HG02884 (cell line): ENCODE measurements around the gene BICC1.

Source experiments
- ATAC-seq: cut with Tn5 transposase; IDR thresholded peaks from one replicate; pipeline ENCODE4 v1.9.1; 2021; ENCODE audit warnings: mild to moderate bottlenecking, moderate library complexity; ENCODE audit not compliant: unreplicated experiment

BICC1 gene

GRCh38 chr10:58642283-58642682 lies 129.6 kb downstream of the BICC1 start:
- no peak for ATAC-seq

DNA sequence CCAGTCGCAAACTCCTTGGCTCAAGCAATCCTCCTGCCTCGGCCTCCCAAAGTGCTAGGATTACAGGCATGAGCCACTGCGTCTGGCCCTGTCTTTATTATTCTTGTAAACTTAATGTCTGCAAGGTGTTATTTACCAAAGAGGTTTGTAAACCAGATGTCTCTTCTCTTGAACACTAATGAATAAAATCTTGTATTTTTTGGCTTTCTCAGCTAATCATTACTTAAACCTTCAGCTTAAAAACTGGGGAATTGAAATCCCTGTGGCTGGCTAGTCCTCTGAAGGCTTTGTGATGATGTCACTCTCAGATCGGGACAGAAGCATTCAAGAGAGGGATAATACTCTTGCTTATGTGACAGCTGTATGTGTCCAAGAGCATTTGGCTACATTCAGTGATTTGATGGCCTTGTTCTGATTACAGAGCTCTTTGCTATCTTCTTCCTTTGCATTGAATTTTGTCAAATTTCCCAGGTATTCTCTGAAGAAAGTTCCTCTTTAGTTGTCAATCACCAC lies 130.3 kb downstream of the BICC1 start:
- ATAC-seq: no peak

DNA sequence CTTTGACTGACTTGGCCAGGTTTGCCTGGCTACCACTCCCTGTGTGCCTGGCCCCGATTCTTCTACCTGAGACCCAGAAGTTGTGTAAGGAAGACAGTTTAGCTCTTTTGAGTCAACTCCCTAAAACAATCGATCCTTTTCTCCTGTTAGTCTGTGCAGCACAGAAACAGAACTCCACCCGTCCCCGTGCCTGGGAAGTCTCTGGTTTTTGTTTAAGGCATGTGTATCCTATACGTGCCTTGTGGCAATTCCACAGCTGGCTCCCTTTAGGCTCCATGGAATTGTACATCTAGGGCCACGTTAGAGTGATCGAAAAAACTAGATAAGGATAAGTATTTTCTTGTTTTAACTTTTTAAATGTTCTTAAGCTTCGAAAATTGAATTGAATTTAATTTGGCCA lies 131.6 kb downstream of the BICC1 start:
- no peak for ATAC-seq

DNA sequence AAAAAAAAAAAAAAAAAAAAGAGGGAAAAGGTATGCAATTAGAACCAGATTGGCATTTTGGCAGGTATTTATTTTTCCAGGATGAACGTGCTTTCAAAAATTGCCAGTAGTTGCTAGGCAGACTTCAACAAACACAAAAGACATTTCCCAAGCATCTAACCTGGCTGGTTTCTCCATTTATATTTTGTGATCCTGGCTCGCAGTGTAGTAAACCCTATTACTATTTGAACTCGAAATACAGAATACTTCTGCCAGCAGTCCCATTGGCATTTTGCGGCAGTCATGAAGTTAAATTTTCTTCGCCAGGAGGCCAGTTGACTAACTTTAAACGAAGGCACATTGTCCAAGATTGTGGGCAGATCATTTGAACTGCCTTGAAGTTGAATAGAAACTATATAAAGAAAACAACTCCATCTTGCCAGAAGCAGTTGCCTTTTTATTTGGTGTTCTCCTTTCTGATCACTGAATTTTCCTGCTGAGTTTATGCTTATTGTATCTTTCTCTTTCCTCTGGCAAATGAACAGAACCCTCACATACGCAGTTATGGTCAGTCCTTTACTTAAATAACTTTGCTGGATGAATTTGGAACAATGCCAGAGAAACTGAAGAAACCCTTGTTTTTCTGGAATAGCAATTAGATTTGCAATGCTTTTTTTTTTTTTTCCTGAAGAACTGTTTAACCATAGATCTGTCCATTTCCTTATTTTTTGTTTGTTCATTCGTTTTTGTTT lies 132.9 kb downstream of the BICC1 start:
- ATAC-seq: no peak

- no peak for ATAC-seq
Observed at GRCh38 chr10:58647376-58648112, 134.9 kb downstream of the BICC1 start.

- ATAC-seq: no peak
Observed at GRCh38 chr10:58648131-58648530, 135.5 kb downstream of the BICC1 start.

DNA sequence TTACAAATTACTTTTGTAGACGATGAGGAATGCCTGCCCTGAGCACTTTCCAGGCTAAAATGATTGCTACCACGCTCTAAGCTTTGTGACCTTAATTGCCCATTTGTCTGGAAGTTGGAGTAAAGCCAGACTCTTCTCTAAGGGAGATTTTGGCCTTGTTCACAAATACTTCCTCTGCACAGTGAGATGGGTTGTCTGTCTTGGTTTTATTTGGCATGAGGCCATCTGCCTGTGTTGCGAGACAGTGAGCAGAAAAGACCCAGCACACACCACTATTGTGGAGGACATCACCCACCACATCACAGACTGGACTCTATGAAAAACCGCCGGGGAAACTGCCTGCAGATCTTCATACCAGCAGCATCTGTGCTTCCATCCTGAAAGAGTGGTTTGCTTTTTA lies 138.4 kb downstream of the BICC1 start:
- no peak for ATAC-seq

- ATAC-seq: no peak
Observed at GRCh38 chr10:58651742-58652141, 139.1 kb downstream of the BICC1 start.

- ATAC-seq: no peak
Observed at GRCh38 chr10:58653139-58653538, 140.5 kb downstream of the BICC1 start.

GRCh38 chr10:58660575-58661255 lies 148.0 kb downstream of the BICC1 start:
- no peak for ATAC-seq

DNA sequence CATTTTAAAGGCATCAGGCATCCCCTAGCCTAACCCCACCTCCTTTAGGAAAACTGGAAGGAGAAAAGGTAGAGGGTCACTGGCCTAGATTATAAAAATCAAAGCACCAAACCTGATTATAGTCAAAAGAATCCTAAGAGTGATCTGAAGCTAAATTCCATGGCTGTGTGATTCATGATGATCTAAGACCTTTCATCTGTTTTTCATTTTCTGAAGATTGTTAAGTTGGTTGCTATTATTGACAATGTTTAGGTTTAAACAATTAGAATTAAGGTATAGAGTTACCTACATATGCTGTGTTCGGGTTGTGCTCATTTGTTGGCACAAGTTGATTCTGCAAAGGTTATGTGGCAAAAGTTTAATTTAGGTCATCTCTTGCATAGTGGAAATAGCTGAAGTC lies 148.7 kb downstream of the BICC1 start:
- ATAC-seq: no peak

GRCh38 chr10:58661902-58662301 lies 149.2 kb downstream of the BICC1 start:
- no peak for ATAC-seq

DNA sequence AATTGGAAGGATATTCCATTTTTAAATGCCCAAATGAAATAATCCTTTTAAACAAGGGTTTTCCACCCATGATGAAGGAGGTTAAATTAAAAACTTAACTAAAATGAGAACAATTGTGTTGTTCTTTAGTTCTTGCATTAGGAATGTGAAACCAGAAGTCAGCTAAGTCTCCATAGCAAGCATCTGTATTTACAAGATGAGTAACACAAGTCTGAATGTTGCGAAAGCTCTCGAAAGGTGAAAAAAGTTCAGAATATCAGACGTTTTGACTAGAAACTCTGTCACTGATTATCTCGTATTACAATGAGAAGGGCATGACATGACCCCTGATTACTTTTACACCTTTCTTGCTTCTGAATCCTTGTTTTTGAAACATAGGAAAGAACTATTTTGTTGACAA lies 149.6 kb downstream of the BICC1 start:
- ATAC-seq: no peak

- no peak for ATAC-seq
Observed at GRCh38 chr10:58665361-58665760, 152.7 kb downstream of the BICC1 start.

- ATAC-seq: no peak
Observed at GRCh38 chr10:58666024-58666423, 153.4 kb downstream of the BICC1 start.

- no peak for ATAC-seq
Observed at GRCh38 chr10:58667658-58668310, 155.1 kb downstream of the BICC1 start.

DNA sequence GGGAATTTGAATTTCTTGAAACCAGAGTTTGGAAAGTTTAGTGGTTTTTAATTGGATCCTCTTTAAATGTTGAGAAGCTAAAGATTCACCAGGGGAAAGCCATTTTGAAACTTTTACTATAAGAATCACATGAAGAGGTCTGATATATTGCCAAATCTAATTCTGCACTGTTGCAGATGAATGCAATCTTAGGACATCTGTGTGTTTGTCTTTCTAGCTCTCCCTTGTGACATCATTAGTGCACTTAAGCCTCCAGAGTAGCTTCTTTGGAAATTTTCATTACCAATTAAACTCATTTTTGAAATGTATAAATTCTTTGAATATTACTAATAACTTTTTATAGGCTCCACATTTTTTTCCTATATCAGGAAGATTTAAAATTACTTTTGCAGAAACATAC lies 160.2 kb downstream of the BICC1 start:
- no peak for ATAC-seq

GRCh38 chr10:58674251-58674650 lies 161.6 kb downstream of the BICC1 start:
- no peak for ATAC-seq

DNA sequence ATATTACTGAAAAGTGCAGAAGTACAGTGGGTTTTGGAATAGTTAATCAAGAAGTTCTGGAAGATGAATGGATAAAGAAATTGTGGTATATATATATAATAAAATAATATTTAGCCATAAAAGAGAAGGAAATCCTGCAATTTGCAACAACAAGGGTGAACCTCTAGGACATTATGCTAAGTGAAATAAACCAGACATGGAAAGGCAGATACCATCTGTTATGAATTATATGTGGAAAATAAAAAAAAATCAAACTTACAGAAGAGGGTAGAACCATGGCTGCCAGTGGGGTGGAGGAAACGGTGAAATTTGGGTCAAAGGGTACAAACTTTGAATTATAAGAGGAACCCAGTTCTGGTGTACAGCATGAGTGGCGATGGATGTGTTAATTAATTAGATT lies 162.6 kb downstream of the BICC1 start:
- ATAC-seq: no peak

DNA sequence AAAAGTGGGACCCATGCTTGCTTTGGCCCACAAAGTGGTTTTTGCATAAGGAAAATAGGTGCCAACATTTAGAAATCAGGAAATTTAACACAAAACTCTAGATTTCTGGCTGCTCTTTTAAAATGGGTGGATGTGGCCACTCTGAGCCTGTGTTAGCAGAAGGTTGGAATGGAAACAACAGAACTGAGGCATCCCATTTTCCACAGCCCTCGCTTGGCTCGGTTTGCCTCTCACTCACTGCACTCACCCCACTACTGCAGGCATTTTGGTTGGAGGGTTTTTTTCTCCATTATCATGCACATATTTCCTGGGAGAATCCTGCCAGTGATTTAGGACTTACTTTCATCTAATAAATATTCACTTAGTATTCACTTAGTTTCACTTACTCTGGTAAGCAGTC lies 178.9 kb downstream of the BICC1 start:
- no peak for ATAC-seq

DNA sequence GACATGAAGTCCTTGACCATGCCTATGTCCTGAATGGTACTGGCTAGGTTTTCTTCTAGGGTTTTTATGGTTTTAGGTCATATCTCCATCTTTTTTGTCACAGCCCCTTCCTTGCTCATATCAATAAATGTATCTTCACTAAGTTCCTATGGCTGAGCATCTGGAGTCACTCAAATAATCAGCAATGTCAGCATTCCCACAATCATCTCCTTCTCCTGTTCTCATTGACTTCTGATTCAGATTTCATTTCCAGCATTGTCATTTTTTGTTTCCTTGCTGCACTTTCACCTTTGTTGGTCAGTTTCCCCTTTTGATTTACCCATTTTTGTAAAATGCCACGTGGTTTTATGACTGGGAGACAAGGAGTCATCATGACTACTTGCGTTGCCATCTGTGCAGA lies 181.2 kb downstream of the BICC1 start:
- no peak for ATAC-seq
